HG02981 (cell line): ENCODE data around the gene HMG20B.
"Not testable (repeated sequence)": the region's sequence is repeated elsewhere in the genome, so short reads cannot be mapped to it uniquely, and the experiment has no call there.

Experiments
- ATAC-seq: cut with Tn5 transposase; IDR thresholded peaks from one replicate; pipeline ENCODE4 v1.9.1; 2021; ENCODE audit warnings: mild to moderate bottlenecking, moderate library complexity; ENCODE audit not compliant: unreplicated experiment

HMG20B gene

GRCh38 chr19:3572855-3573161 is at the start of gene HMG20B:
Gene HMG20B, plus strand, starts transcription at chr19:3572944. Its CDS starts 366 bp downstream, at chr19:3573310.
- ATAC-seq, result no peak

- ATAC-seq, result no peak
Observed at GRCh38 chr19:3523361-3524077, 49.2 kb upstream of the HMG20B start.

- no peak for ATAC-seq
Observed at GRCh38 chr19:3524078-3524842, 48.5 kb upstream of the HMG20B start.

- ATAC-seq, result no peak
Observed at GRCh38 chr19:3524904-3525451, 47.8 kb upstream of the HMG20B start.

GRCh38 chr19:3526507-3527237 is 46.1 kb upstream of the HMG20B start:
- no peak for ATAC-seq

GRCh38 chr19:3527238-3527910 is 45.4 kb upstream of the HMG20B start:
- ATAC-seq, result no peak

- ATAC-seq, result no peak
Observed at GRCh38 chr19:3528080-3528479, 44.7 kb upstream of the HMG20B start.

GRCh38 chr19:3528539-3529211 is 44.1 kb upstream of the HMG20B start:
- ATAC-seq, result no peak

GRCh38 chr19:3529299-3529698 is 43.4 kb upstream of the HMG20B start:
- not testable (repeated sequence) for ATAC-seq

GRCh38 chr19:3530389-3530788 is 42.4 kb upstream of the HMG20B start:
- ATAC-seq, result no peak

GRCh38 chr19:3531716-3532115 is 41.0 kb upstream of the HMG20B start:
- no peak for ATAC-seq

- ATAC-seq, result no peak
Observed at GRCh38 chr19:3532154-3532786, 40.5 kb upstream of the HMG20B start.

GRCh38 chr19:3533033-3533432 is 39.7 kb upstream of the HMG20B start:
- ATAC-seq, result no peak

- ATAC-seq, result no peak
Observed at GRCh38 chr19:3533563-3534216, 39.1 kb upstream of the HMG20B start.

GRCh38 chr19:3534375-3535234 is 38.1 kb upstream of the HMG20B start:
- ATAC-seq, result no peak

- ATAC-seq, result no peak
Observed at GRCh38 chr19:3535235-3535535, 37.6 kb upstream of the HMG20B start.

- no peak for ATAC-seq
Observed at GRCh38 chr19:3535563-3535965, 37.2 kb upstream of the HMG20B start.

- no peak for ATAC-seq
Observed at GRCh38 chr19:3535981-3536380, 36.8 kb upstream of the HMG20B start.
